GM23338 (cell line): ENCODE measurements around the gene MBLAC1. TPM values are rescaled to one million over a fixed set of nuclear protein-coding genes. Genes with fewer than 3 reads are reported as not detected.
A peak's percentile ranks its signal among the peaks of the same experiment; 100 is the strongest.
"Not testable (repeated sequence)": the region's sequence is repeated elsewhere in the genome, so short reads cannot be mapped to it uniquely, and the experiment has no call there.

Experiments used
- ATAC-seq: fragments of 200-7000 bp; cut with Tn5 transposase; 3 replicates; pipeline ENCODE4 v1.9.1; 2020
- DNase-seq: peaks from one replicate; pipeline ENCODE4 v3.0.0-alpha.2; 2015; ENCODE audit warnings: low spot score
- H2AFZ ChIP-seq: fragments of 200-600 bp; sonication (generic); 2 replicates; pipeline ENCODE4 v1.8.0; 2016; ENCODE audit warnings: antibody characterized with exemption, mild to moderate bottlenecking, moderate library complexity
- H3F3A ChIP-seq: fragments of 200-600 bp; sonication (generic); replicated peaks from 2 replicates; pipeline ENCODE4 v1.8.0; 2017; ENCODE audit warnings: antibody characterized with exemption, mixed run types, low read depth
- H3K27ac ChIP-seq: fragments of 200-600 bp; sonication (generic); 2 replicates; pipeline ENCODE4 v1.6.1; 2016; ENCODE audit warnings: low read depth
- H3K27me3 ChIP-seq: fragments of 200-600 bp; sonication (generic); 2 replicates; pipeline ENCODE4 v1.8.0; 2016; ENCODE audit warnings: mild to moderate bottlenecking, mixed run types, moderate library complexity; ENCODE audit not compliant: insufficient read depth
- H3K36me3 ChIP-seq: fragments of 200-600 bp; sonication (generic); 2 replicates; pipeline ENCODE4 v1.8.0; 2016; ENCODE audit warnings: mild to moderate bottlenecking; ENCODE audit not compliant: insufficient read depth
- H3K4me1 ChIP-seq: fragments of 200-600 bp; sonication (generic); 2 replicates; pipeline ENCODE4 v1.8.0; 2016; ENCODE audit warnings: mild to moderate bottlenecking, moderate library complexity; ENCODE audit not compliant: insufficient read depth
- H3K4me2 ChIP-seq: fragments of 200-600 bp; sonication (generic); 2 replicates; pipeline ENCODE4 v1.7.1; 2017; ENCODE audit warnings: mixed run types
- H3K4me3 ChIP-seq: fragments of 200-600 bp; sonication (generic); 2 replicates; pipeline ENCODE4 v1.6.1; 2016; ENCODE audit warnings: mixed run types
- H3K79me2 ChIP-seq: fragments of 200-600 bp; sonication (generic); replicated peaks from 2 replicates; pipeline ENCODE4 v1.8.0; 2017; ENCODE audit warnings: mild to moderate bottlenecking; ENCODE audit not compliant: insufficient read depth
- H3K9me2 ChIP-seq: fragments of 200-600 bp; sonication (generic); 2 replicates; pipeline ENCODE4 v1.8.0; 2017; ENCODE audit not compliant: insufficient read depth
- H4K20me1 ChIP-seq: fragments of 200-600 bp; sonication (generic); replicated peaks from 2 replicates; pipeline ENCODE4 v1.8.0; 2017; ENCODE audit warnings: mild to moderate bottlenecking; ENCODE audit not compliant: insufficient read depth
- H3K27ac Mint-ChIP-seq: 2 replicates; pipeline ENCODE4 v1.8.0; 2020; ENCODE audit warnings: inconsistent platforms, mild to moderate bottlenecking, moderate library complexity, mixed read lengths
- H3K27me3 Mint-ChIP-seq: 3 replicates; pipeline ENCODE4 v1.8.0; 2022; ENCODE audit warnings: low read depth, mild to moderate bottlenecking, moderate library complexity, mixed read lengths, inconsistent platforms; ENCODE audit not compliant: insufficient read depth, poor library complexity
- H3K36me3 Mint-ChIP-seq: 3 replicates; pipeline ENCODE4 v1.8.0; 2021; ENCODE audit warnings: low read depth, mild to moderate bottlenecking, inconsistent platforms, moderate library complexity, mixed read lengths
- H3K4me1 Mint-ChIP-seq: 3 replicates; pipeline ENCODE4 v1.8.0; 2020; ENCODE audit warnings: mild to moderate bottlenecking, inconsistent platforms, mixed read lengths
- H3K4me3 Mint-ChIP-seq: 3 replicates; pipeline ENCODE4 v1.8.0; 2021; ENCODE audit warnings: moderate library complexity, mild to moderate bottlenecking, inconsistent platforms, mixed read lengths
- H3K9me3 Mint-ChIP-seq: 3 replicates; pipeline ENCODE4 v1.8.0; 2020; ENCODE audit warnings: moderate library complexity, mild to moderate bottlenecking, inconsistent platforms, mixed read lengths
- CREB1 ChIP-seq: fragments of 250-450 bp; sonication (Bioruptor Pico); IDR thresholded peaks from 2 replicates; pipeline ENCODE4 v1.5.0; 2020; ENCODE audit warnings: low read depth, mild to moderate bottlenecking, moderate library complexity
- POLR2AphosphoS5 ChIP-seq: IDR thresholded peaks from 2 replicates; pipeline ENCODE4 v1.6.1; 2016; ENCODE audit warnings: antibody characterized with exemption, low read depth
- polyA plus RNA-seq: library from polyadenylated mRNA; unstranded; fragments of >200 nt; fragmentation: Nextera tagmentation; extraction: Ambion mirVana; gene quantifications from 2 replicates; pipeline ENCODE4 v1.2.1, GENCODE V29; 2016
- total RNA-seq: library from RNA; depleted of rRNA; stranded (reverse); fragments of >200 nt; shearing (Covaris generic); gene quantifications from 2 replicates; pipeline ENCODE4 v1.2.3, GENCODE V29; 2014
- TF ChIP-seq, protein P1 (sequence below), 2 experiments: fragments of 200-600 bp in 1 of 2; sonication (generic) in 1 of 2; conservative IDR thresholded peaks; 2 replicates each; pipeline versions ENCODE4 v1.5.1 to v1.6.1; 2016 to 2017; ENCODE audit warnings: antibody characterized with exemption in 2 of 2, low read depth in 2 of 2, mild to moderate bottlenecking in 2 of 2, moderate library complexity in 1 of 2
- TF ChIP-seq, protein P2 (sequence below): fragments of 250-450 bp; sonication (Bioruptor Pico); IDR thresholded peaks from 2 replicates; pipeline ENCODE4 v1.5.0; 2020; ENCODE audit warnings: mild to moderate bottlenecking, moderate library complexity
- TF ChIP-seq, protein P3 (sequence below): IDR thresholded peaks from 2 replicates; pipeline ENCODE4 v1.6.1; 2016; ENCODE audit warnings: antibody characterized with exemption

The MBLAC1 gene
- total and polyA plus RNA-seq, 2 experiments from 2014 or later, result 2.7 to 5.7 TPM

DNA sequence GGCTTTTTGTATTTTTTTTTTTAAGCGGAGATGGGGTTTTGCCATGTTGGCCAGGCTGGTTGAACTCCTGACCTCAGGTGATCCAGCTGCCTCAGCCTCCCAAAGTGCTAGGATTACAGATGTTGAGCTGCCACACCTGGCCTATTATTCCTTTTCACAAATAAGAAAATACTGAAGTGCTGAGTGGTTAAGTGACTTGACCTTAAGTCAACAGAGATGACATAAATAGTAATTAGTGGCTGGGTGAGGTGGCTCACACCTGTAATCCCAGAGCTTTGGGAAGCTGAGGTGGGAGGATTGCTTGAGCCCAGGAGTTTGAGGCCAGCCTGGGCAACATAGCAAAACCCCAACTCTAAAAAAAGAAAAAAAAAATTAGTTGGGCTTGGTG lies 3.4 kb downstream of the MBLAC1 start:
- ATAC-seq, result not testable (repeated sequence)

DNA sequence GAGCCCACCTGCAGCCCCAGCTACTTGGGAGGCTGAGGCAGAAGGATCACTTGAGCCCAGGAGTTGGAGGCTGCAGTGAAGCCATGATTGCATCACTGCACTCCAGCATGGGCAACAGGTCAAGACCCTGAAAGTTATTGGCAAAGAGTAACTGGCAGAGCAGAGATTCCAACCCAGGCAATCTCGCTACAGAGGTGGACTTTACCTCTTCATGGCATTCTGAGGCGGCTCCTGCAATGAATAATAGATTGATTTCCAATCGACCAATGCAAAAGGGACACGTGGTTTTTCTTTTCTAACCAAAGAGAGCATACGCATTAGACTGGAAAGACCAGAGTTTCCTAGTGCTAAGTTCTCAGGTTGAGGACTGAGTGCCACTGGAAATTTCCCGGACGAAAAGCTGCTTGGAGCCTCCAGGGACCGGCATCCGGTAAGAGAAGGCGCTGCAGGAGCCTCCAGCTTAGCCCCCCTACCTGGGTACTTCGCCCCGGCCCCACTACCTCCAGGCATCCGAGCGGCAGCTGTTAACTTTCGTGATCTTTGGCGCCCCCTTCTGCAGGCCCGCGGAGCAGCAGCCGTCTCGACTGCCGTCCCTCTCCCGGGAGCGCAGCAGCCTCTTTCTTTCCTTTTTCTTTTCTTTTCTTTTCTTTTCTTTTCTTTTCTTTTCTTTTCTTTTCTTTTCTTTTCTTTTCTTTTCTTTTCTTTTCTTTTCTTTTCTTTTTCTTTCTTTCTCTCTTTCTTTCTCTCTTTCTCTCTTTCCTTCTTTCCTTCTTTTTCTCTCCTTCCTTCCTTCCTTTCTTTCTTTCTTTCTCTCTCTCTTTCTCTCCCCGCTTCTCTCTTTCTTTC lies 4.1 kb downstream of the MBLAC1 start:
- Mint-ChIP-seq H3K4me3 (peak overlapping the region; percentile 43; the same call in 2 of the 3 replicates), H3K9me3 (no peaks in the 10 kb centered on the region), H3K27me3 (peaks cover 23% of the 10 kb centered on the region), H3K36me3 (no peaks in the 10 kb centered on the region), H3K4me1 (peaks cover 11% of the 10 kb centered on the region), H3K27ac (no peak overlapping the region)
- ATAC-seq (peak; percentile 44), DNase-seq (peak; percentile 97)
- Histone ChIP-seq H2AFZ (peak overlapping the region; percentile 90), H3K4me3 (peak overlapping the region; percentile 30), H3K9me2 (no peaks in the 10 kb centered on the region), H3K27me3 (peaks cover 21% of the 10 kb centered on the region), H3F3A (peaks cover 13% of the 10 kb centered on the region), H4K20me1 (no peaks in the 10 kb centered on the region), H3K4me1 (peaks cover 4% of the 10 kb centered on the region; the same call in 1 of the 2 replicates), H3K4me2 (peak overlapping the region; percentile 64), H3K79me2 (peaks cover 5% of the 10 kb centered on the region; the same call in 1 of the 2 replicates), H3K27ac (no peak overlapping the region), H3K36me3 (no peaks in the 10 kb centered on the region)
- TF ChIP-seq CREB1 (CRISPR knock-in tag), result no peak
- TF ChIP-seq, protein P1, sequence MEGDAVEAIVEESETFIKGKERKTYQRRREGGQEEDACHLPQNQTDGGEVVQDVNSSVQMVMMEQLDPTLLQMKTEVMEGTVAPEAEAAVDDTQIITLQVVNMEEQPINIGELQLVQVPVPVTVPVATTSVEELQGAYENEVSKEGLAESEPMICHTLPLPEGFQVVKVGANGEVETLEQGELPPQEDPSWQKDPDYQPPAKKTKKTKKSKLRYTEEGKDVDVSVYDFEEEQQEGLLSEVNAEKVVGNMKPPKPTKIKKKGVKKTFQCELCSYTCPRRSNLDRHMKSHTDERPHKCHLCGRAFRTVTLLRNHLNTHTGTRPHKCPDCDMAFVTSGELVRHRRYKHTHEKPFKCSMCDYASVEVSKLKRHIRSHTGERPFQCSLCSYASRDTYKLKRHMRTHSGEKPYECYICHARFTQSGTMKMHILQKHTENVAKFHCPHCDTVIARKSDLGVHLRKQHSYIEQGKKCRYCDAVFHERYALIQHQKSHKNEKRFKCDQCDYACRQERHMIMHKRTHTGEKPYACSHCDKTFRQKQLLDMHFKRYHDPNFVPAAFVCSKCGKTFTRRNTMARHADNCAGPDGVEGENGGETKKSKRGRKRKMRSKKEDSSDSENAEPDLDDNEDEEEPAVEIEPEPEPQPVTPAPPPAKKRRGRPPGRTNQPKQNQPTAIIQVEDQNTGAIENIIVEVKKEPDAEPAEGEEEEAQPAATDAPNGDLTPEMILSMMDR (conservative IDR thresholded peaks at IDR 0.05; ENCODE audit: low read depth in 2 of 2), result peak; percentile 83 to 90

More for the DNA sequence above, 3.4 kb downstream of the MBLAC1 start:
- H3K4me3 Mint-ChIP-seq, H4K20me1 ChIP-seq, H3K79me2 ChIP-seq, H3K27ac ChIP-seq, H3K36me3 ChIP-seq, H3K27ac Mint-ChIP-seq, H3K36me3 Mint-ChIP-seq, H3K4me1 ChIP-seq, H3K9me3 Mint-ChIP-seq, H3K9me2 ChIP-seq, DNase-seq: not testable (repeated sequence)
- Histone ChIP-seq H2AFZ (0 out of 2 replicates have a peak overlapping the region, but pooled peaks have one; percentile 63), H3K4me3 (0 out of 2 replicates have a peak overlapping the region, but pooled peaks have one; percentile 30), H3K27me3 (peaks cover 21% of the 10 kb centered on the region), H3K4me2 (peak overlapping the region; percentile 41; the same call in 1 of the 2 replicates), H3F3A (peaks cover 17% of the 10 kb centered on the region)
- peaks cover 11% of the 10 kb centered on the region for H3K4me1 Mint-ChIP-seq
- H3K27me3 Mint-ChIP-seq, result peaks cover 23% of the 10 kb centered on the region

DNA sequence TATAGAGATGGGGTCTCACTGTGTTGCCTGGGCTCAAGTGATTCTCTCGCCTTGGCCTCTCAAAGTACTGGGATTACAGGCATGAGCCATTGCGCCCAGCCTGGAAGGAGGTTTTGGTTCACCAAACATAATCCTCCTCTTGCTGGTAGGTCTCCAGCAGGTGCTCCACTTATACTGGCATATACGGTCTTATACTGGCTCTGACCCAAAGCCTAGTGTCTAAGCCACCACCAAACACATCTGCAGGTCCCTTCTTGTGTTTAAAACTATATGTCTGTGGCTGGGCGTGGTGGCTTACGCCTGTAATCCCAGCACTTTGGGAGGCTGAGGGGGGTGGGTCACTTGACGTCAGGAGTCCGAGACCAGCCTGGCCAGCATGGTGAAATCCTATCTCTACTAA lies 5.4 kb downstream of the MBLAC1 start:
- H3F3A ChIP-seq, result 0 out of 2 replicates have a peak, but pooled peaks cover 3% of the 10 kb centered on the region
- H3K4me3 Mint-ChIP-seq, result no peak overlapping the region
- H4K20me1 ChIP-seq, result no peaks in the 10 kb centered on the region
- H3K4me2 ChIP-seq, result no peak overlapping the region
- no peak for DNase-seq
- no peaks in the 10 kb centered on the region for H3K36me3 Mint-ChIP-seq
- H3K79me2 ChIP-seq, result no peaks in the 10 kb centered on the region
- H3K4me3 ChIP-seq, result no peak overlapping the region
- no peaks in the 10 kb centered on the region for H3K9me2 ChIP-seq
- H3K27ac Mint-ChIP-seq, result no peak overlapping the region
- H3K27me3 ChIP-seq, result peaks cover 21% of the 10 kb centered on the region
- H3K27ac ChIP-seq, result no peak overlapping the region
- no peak for ATAC-seq
- H3K27me3 Mint-ChIP-seq, result peaks cover 13% of the 10 kb centered on the region
- H2AFZ ChIP-seq, result no peak overlapping the region
- peaks cover 4% of the 10 kb centered on the region; the same call in 1 of the 2 replicates for H3K4me1 ChIP-seq
- no peaks in the 10 kb centered on the region for H3K9me3 Mint-ChIP-seq
- H3K4me1 Mint-ChIP-seq, result peaks cover 11% of the 10 kb centered on the region
- H3K36me3 ChIP-seq, result no peaks in the 10 kb centered on the region
- TF ChIP-seq, protein P2, sequence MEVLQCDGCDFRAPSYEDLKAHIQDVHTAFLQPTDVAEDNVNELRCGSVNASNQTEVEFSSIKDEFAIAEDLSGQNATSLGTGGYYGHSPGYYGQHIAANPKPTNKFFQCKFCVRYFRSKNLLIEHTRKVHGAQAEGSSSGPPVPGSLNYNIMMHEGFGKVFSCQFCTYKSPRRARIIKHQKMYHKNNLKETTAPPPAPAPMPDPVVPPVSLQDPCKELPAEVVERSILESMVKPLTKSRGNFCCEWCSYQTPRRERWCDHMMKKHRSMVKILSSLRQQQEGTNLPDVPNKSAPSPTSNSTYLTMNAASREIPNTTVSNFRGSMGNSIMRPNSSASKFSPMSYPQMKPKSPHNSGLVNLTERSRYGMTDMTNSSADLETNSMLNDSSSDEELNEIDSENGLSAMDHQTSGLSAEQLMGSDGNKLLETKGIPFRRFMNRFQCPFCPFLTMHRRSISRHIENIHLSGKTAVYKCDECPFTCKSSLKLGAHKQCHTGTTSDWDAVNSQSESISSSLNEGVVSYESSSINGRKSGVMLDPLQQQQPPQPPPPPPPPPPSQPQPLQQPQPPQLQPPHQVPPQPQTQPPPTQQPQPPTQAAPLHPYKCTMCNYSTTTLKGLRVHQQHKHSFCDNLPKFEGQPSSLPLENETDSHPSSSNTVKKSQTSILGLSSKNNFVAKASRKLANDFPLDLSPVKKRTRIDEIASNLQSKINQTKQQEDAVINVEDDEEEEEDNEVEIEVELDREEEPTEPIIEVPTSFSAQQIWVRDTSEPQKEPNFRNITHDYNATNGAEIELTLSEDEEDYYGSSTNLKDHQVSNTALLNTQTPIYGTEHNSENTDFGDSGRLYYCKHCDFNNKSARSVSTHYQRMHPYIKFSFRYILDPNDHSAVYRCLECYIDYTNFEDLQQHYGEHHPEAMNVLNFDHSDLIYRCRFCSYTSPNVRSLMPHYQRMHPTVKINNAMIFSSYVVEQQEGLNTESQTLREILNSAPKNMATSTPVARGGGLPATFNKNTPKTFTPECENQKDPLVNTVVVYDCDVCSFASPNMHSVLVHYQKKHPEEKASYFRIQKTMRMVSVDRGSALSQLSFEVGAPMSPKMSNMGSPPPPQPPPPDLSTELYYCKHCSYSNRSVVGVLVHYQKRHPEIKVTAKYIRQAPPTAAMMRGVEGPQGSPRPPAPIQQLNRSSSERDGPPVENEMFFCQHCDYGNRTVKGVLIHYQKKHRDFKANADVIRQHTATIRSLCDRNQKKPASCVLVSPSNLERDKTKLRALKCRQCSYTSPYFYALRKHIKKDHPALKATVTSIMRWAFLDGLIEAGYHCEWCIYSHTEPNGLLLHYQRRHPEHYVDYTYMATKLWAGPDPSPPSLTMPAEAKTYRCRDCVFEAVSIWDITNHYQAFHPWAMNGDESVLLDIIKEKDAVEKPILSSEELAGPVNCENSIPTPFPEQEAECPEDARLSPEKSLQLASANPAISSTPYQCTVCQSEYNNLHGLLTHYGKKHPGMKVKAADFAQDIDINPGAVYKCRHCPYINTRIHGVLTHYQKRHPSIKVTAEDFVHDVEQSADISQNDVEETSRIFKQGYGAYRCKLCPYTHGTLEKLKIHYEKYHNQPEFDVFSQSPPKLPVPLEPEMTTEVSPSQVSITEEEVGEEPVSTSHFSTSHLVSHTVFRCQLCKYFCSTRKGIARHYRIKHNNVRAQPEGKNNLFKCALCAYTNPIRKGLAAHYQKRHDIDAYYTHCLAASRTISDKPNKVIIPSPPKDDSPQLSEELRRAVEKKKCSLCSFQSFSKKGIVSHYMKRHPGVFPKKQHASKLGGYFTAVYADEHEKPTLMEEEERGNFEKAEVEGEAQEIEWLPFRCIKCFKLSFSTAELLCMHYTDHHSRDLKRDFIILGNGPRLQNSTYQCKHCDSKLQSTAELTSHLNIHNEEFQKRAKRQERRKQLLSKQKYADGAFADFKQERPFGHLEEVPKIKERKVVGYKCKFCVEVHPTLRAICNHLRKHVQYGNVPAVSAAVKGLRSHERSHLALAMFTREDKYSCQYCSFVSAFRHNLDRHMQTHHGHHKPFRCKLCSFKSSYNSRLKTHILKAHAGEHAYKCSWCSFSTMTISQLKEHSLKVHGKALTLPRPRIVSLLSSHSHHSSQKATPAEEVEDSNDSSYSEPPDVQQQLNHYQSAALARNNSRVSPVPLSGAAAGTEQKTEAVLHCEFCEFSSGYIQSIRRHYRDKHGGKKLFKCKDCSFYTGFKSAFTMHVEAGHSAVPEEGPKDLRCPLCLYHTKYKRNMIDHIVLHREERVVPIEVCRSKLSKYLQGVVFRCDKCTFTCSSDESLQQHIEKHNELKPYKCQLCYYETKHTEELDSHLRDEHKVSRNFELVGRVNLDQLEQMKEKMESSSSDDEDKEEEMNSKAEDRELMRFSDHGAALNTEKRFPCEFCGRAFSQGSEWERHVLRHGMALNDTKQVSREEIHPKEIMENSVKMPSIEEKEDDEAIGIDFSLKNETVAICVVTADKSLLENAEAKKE (CRISPR knock-in tag), result no peak
- TF ChIP-seq POLR2AphosphoS5, result no peak
- no peak for TF ChIP-seq CREB1 (CRISPR knock-in tag)
- TF ChIP-seq, protein P3, sequence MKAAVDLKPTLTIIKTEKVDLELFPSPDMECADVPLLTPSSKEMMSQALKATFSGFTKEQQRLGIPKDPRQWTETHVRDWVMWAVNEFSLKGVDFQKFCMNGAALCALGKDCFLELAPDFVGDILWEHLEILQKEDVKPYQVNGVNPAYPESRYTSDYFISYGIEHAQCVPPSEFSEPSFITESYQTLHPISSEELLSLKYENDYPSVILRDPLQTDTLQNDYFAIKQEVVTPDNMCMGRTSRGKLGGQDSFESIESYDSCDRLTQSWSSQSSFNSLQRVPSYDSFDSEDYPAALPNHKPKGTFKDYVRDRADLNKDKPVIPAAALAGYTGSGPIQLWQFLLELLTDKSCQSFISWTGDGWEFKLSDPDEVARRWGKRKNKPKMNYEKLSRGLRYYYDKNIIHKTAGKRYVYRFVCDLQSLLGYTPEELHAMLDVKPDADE, result no peak
